ENCODE results near the gene TRIM14.
"Not testable (repeated sequence)": the region's sequence is repeated elsewhere in the genome, so short reads cannot be mapped to it uniquely, and the experiment has no call there.

Gene TRIM14

DNA sequence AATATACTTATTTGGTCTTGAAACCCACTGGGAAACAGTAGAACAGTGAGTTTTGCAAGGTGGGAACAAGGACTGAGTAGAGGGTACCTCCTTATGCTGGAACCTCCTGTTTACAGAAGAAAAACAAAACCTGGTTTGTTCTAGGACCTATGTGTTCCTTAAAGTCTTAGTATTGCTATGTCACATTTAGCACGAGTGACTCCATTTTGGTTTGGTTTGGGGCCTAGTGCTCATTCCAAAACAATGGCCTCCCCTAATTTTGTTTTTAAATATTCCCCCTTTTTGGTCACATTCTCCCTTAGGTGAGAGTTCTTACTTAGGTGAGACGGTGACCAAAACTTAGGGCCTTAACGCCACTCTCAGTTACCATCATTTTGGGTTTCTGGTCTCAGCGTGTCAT, 68.7 kb downstream of the TRIM14 start:
- no peak for DNase-seq (ENCODE audit: low read depth in 1 of 2, low spot score in 1 of 2)

DNA sequence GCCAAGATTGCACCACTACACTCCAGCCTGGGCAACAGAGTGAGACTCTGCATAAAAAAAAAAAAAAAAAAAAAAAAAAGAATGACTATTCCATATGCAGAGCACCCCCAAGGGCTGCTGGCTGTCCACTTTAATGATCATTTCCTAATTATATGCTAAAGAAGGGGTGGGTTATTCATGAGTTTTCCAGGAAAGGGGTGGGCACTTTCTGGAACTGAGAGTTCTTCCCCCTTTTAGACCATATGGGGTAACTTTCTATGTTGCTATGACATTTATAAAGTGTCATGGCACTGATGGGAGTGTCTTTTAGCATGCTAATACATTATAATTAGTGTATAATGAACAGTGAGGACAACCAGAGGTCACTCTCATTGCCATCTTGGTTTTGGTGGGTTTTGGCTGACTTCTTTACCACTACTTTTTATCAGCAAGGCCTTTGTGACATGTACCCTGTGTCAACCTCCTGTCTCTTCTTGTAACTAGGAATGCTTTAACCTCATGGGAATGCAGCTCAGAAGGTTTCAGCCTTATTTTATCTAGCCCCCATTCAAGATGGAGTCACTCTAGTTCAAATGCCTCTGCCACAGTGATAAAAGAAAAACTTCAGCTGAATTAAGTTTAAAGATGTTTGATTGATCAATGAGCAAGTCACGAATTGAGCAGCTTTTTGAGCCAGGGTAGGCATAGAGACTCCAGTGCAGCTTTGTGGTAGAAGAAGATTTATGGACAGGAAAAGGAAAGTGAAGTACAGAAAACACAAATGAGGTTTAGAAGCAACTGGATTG, 69.5 kb downstream of the TRIM14 start:
- DNase-seq (ENCODE audit: low read depth in 1 of 2, low spot score in 1 of 2): no peak

DNA sequence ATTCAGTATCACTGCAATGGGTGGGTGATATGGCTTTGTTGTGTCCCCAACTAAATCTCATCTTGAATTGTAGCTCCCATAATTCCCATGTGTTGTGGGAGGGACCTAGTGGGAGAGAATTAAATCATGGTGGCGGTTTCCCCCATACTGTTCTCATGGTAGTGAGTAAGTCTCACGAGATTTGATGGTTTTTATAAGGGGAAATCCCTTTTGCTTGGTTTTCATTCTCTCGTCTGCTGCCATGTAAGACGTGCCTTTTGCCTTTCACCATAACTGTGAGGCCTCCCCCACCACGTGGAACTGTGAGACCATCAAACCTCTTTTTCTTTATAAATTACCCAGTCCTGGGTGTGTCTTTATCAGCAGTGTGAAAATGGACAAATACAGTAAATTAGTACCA, 72.0 kb downstream of the TRIM14 start:
- no peak for DNase-seq (ENCODE audit: low read depth in 1 of 2, low spot score in 1 of 2)

DNA sequence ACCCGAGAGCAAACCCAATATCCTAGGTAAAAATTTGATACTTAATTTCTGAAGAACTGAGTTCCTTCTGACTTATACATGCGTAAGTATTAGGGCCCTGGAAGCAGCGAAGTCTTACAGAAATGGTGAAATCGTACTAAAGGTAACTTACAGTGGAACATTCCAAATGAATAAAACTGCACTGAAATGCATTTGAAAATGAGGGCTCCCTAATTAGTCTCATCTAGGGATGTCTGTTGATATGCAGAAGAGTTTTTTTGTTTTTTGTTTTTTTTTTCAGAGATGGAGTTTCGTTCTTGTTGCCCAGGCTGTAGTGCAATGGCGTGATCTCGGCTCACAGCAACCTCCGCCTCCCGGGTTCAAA, 72.9 kb downstream of the TRIM14 start:
- DNase-seq (ENCODE audit: low read depth in 1 of 2, low spot score in 1 of 2): no peak

GRCh38 chr9:98045234-98046179, 73.5 kb downstream of the TRIM14 start:
- DNase-seq (ENCODE audit: low read depth in 1 of 2, low spot score in 1 of 2): peak in 1 of 2 donors; percentile 54

- no peak for DNase-seq (ENCODE audit: low read depth in 1 of 2, low spot score in 1 of 2)
These were observed 75.1 kb downstream of the TRIM14 start for GRCh38 chr9:98043915-98044314.

DNA sequence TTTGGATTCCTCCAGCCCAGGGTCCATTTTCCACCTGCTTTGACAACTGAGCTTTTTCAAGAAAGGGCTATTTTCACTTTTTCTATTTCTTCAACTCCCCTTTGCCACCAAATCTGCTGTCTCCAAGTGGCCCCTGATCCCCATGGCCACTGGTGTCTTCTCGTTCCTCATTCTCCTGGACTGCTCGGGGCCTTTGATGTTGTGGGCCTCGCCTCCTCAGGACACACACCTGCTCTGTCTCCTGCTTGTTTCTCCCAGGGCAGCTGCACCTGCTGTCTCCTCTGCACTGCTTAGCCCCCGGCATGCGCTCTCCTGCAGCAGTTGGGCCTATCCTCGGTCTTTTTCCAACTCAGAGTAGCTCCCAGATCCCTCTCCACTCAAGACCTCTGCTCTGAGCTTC, 78.8 kb downstream of the TRIM14 start:
- no peak for DNase-seq (ENCODE audit: low read depth in 1 of 2, low spot score in 1 of 2)

- no peak for DNase-seq (ENCODE audit: low read depth in 1 of 2, low spot score in 1 of 2)
These were observed 79.4 kb downstream of the TRIM14 start for GRCh38 chr9:98039607-98040017.

- no peak for DNase-seq (ENCODE audit: low read depth in 1 of 2, low spot score in 1 of 2)
These were observed 80.1 kb downstream of the TRIM14 start for GRCh38 chr9:98038958-98039357.

- no peak for DNase-seq (ENCODE audit: low read depth in 1 of 2, low spot score in 1 of 2)
These were observed 81.7 kb downstream of the TRIM14 start for GRCh38 chr9:98037357-98037756.

GRCh38 chr9:98034593-98035546, 84.2 kb downstream of the TRIM14 start:
- peak; percentile 87 to 89 for DNase-seq (ENCODE audit: low read depth in 1 of 2, low spot score in 1 of 2)

- no peak for DNase-seq (ENCODE audit: low read depth in 1 of 2, low spot score in 1 of 2)
These were observed 87.1 kb downstream of the TRIM14 start for GRCh38 chr9:98031935-98032334.

DNA sequence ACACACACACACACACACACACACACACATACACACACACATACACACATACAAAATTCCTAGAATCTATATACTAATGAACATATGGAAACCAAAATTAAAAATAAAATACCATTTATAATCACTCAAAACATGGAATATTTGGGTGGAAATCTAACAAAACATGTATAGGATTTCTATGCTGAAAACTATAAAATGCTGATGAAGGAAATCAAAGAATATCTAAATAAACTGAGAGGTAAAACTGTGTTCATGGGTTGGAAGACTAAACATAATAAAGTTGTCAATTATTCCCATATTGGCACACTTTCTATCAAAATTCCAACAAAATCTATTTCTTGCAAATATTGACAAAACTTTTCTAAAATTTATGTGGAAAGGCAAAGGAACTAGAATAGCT, 87.9 kb downstream of the TRIM14 start:
- DNase-seq (ENCODE audit: low read depth in 1 of 2, low spot score in 1 of 2): no peak

DNA sequence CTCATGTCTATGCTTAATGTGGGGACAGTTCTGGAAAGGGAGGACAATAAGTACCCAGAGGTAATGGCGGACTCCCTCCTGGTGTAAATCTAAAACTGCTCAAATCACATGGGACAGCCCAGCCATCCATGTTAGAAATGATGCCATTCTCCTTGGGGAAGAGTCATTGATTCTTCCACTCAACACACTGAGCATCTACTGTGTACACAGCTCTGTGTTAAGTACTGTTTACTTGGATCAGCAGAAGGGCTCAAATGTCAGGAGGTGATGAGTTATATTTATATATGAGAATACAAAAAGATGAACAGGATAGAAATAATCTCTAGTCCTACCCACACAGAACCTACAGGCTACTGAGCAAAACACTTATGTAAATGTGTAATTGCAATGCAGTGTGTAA, 94.3 kb downstream of the TRIM14 start:
- DNase-seq (ENCODE audit: low read depth in 1 of 2, low spot score in 1 of 2): no peak

GRCh38 chr9:98022447-98022846, 96.6 kb downstream of the TRIM14 start:
- no peak for DNase-seq (ENCODE audit: low read depth in 1 of 2, low spot score in 1 of 2)

DNA sequence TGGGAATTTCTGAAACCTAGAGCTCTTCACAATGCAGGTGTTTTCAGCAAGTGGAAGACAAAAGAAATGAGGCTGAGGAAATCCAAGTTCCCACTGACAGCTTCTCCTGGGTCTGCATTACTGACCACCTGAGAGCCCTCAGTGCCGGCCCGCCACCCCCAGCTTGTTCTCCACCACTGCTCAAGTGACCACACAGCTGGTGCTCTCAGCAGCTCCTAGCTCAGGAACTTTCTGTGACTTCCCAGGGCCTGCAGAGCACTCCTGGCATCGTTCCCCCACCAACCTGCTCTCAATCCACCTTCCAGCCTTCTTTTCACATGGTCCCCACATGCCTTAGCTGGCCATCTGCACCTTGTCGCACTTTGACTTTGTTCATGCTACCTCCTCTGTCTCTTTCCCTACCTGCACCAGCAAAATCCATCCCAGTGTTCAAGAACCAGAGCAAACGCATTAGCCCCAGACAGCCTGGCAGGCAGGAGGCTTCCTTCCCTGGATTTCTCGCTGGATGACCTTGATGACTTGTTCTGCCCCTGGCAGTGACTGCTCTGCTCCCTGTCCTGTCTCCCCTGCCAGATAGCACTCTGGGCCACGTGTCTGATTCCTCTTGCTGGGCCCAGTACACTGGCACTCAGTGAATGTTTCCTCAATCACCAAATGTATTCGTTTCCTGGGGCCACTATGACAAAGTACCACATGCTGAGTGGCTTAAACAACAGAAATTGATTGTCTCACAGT, 97.5 kb downstream of the TRIM14 start:
- no peak for DNase-seq (ENCODE audit: low read depth in 1 of 2, low spot score in 1 of 2)

DNA sequence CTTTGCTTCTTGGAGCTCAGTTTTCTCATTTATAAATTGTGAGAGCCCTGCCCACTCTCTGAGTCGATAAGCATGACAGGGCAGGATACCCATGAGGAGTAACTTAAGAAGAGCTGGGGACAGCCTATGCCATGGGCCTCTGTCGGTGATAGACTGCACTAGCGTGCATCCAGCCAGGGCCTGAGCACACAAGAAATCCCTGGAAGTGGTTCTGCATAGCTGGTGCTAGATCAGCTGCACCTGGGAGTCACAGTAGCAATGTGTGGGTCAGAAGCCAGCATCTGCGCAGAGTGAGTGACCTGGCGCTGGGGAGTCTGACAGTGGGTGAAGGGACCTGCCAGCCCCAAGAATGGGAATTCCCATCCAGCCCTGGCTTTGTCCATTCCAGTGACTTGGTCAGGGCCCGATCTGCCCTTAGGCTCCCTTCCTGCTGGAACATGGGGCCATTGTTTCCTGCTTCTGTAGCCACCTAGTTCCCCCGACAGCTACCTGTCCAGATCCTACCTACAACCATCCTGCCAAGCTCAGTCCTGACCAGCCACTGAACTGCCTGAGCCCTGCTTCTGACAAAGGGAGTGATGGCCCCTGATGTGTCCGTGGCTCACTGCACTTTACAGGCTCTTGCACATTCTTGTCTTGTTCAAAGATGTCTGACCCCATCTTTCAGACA, 98.4 kb downstream of the TRIM14 start:
- DNase-seq (ENCODE audit: low read depth in 1 of 2, low spot score in 1 of 2): no peak

DNA sequence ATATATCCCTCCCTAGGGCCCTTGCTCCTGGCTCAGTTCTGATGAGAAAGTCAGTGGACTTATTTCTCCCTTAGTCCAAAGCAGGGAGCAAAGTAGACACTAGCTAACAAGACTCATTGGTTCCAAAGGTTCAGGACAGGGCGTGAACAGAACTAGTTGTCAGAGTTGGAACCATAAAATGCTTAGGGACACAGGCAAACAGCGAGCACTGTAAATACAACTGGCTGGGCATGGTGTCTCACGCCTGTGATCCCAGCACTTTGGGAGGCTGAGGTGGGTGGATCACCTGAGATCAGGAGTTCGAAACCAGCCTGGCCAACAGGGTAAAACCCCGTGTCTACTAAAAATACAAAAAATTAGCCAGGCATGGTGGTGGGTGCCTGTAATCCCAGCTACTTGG, 99.2 kb downstream of the TRIM14 start:
- not testable (repeated sequence) for DNase-seq (ENCODE audit: low read depth in 1 of 2, low spot score in 1 of 2)

Data from activated CD4-positive, alpha-beta T cell treated with anti-CD3 and anti-CD28 coated beads, Interleukin-2, amount 50 U/mL, for 24 hours (primary cell).